Activated naive CD4-positive, alpha-beta T cell treated with anti-CD3 and anti-CD28 coated beads for 36 hours (primary cell): ENCODE results near the gene ADAMTS14. TPM values are rescaled to one million over a fixed set of nuclear protein-coding genes. Genes with fewer than 3 reads are reported as not detected.

Experiments
- CTCF ChIA-PET: fragments of 350-600 bp; sonication (Branson Sonifier 250); formaldehyde crosslinking; loops from one replicate; lab custom pipeline; 2021; ENCODE audit warnings: antibody characterized with exemption; lab: Charles Lee
- DNase-seq: peaks from one replicate; pipeline ENCODE4 v3.0.0-alpha.2; 2020
- H3K27ac Mint-ChIP-seq: one replicate; pipeline ENCODE4 v1.8.0; 2021; ENCODE audit warnings: mild to moderate bottlenecking, mixed read lengths
- H3K27me3 Mint-ChIP-seq: one replicate; pipeline ENCODE4 v1.8.0; 2021; ENCODE audit warnings: low read depth, mixed read lengths
- H3K36me3 Mint-ChIP-seq: one replicate; pipeline ENCODE4 v1.8.0; 2021; ENCODE audit warnings: low read depth, mixed read lengths
- H3K4me1 Mint-ChIP-seq: one replicate; pipeline ENCODE4 v1.8.0; 2021; ENCODE audit warnings: low read depth, mixed read lengths
- H3K4me3 Mint-ChIP-seq: one replicate; pipeline ENCODE4 v1.8.0; 2021; ENCODE audit warnings: mild to moderate bottlenecking, moderate library complexity, mixed read lengths
- H3K9me3 Mint-ChIP-seq: one replicate; pipeline ENCODE4 v1.8.0; 2021; ENCODE audit warnings: mixed read lengths
- intact Hi-C: fragments of 100-400 bp; cut with micrococcal nuclease; formaldehyde crosslinking; loops from one replicate; pipeline ENCODE4 v1.15.1; 2023
- total RNA-seq, 2 experiments: library from RNA; stranded (reverse); gene quantifications; one replicate each; pipeline ENCODE4 v1.2.3, GENCODE V29; 2021

ADAMTS14 gene
- total RNA-seq, 2 experiments from 2014 or later: not detected

GRCh38 chr10:70777063-70777875 lies 105.0 kb downstream of the ADAMTS14 start:
- Mint-ChIP-seq H3K27me3 (no peaks in the 10 kb centered on the region), H3K4me1 (no peaks in the 10 kb centered on the region), H3K4me3 (no peak overlapping the region), H3K27ac (no peak overlapping the region), H3K9me3 (no peaks in the 10 kb centered on the region), H3K36me3 (no peaks in the 10 kb centered on the region)
- no peak for DNase-seq
- CTCF ChIA-PET: interaction anchor here (2.0 kb wide), 1 partner anchor 18 kb away, joined by 8 read pairs; no protein-coding TSS in a partner anchor
- intact Hi-C loops: no loop called here

GRCh38 chr10:70778267-70778924 lies 106.1 kb downstream of the ADAMTS14 start:
- CTCF ChIA-PET: interaction anchor here (2.0 kb wide), 1 partner anchor 19 kb away, joined by 8 read pairs; no protein-coding TSS in a partner anchor
- Mint-ChIP-seq H3K36me3 (no peaks in the 10 kb centered on the region), H3K4me1 (no peaks in the 10 kb centered on the region), H3K27ac (no peak overlapping the region), H3K4me3 (no peak overlapping the region), H3K9me3 (no peaks in the 10 kb centered on the region), H3K27me3 (peaks cover 2% of the 10 kb centered on the region)
- no peak for DNase-seq
- intact Hi-C loops: no loop called here

- no peak for DNase-seq
- no peaks in the 10 kb centered on the region for H3K9me3 Mint-ChIP-seq
- peaks cover 2% of the 10 kb centered on the region for H3K27me3 Mint-ChIP-seq
- no peaks in the 10 kb centered on the region for H3K4me1 Mint-ChIP-seq
- H3K4me3 Mint-ChIP-seq: no peak overlapping the region
- no peak overlapping the region for H3K27ac Mint-ChIP-seq
- intact Hi-C loops: no loop called here
- CTCF ChIA-PET: interaction anchor here (2.0 kb wide), 1 partner anchor 20 kb away, joined by 8 read pairs; no protein-coding TSS in a partner anchor
- no peaks in the 10 kb centered on the region for H3K36me3 Mint-ChIP-seq
Observed at GRCh38 chr10:70779088-70779487, 106.8 kb downstream of the ADAMTS14 start.

- no peak overlapping the region for H3K4me3 Mint-ChIP-seq
- peaks cover 2% of the 10 kb centered on the region for H3K27me3 Mint-ChIP-seq
- intact Hi-C loops: no loop called here
- no peaks in the 10 kb centered on the region for H3K9me3 Mint-ChIP-seq
- no peaks in the 10 kb centered on the region for H3K36me3 Mint-ChIP-seq
- H3K4me1 Mint-ChIP-seq: no peaks in the 10 kb centered on the region
- no peak for DNase-seq
- H3K27ac Mint-ChIP-seq: no peak overlapping the region
- CTCF ChIA-PET: no interaction called here
Observed at GRCh38 chr10:70779511-70780369, 107.4 kb downstream of the ADAMTS14 start.

- no peak for DNase-seq
- CTCF ChIA-PET: no interaction called here
- Mint-ChIP-seq H3K9me3 (no peaks in the 10 kb centered on the region), H3K36me3 (no peaks in the 10 kb centered on the region), H3K27ac (no peak overlapping the region), H3K4me3 (no peak overlapping the region), H3K4me1 (no peaks in the 10 kb centered on the region), H3K27me3 (peaks cover 2% of the 10 kb centered on the region)
- intact Hi-C loops: no loop called here
Observed at GRCh38 chr10:70780370-70780760, 108.1 kb downstream of the ADAMTS14 start.

GRCh38 chr10:70780772-70781171 lies 108.5 kb downstream of the ADAMTS14 start:
- no peaks in the 10 kb centered on the region for H3K9me3 Mint-ChIP-seq
- intact Hi-C loops: no loop called here
- H3K36me3 Mint-ChIP-seq: no peaks in the 10 kb centered on the region
- peaks cover 2% of the 10 kb centered on the region for H3K27me3 Mint-ChIP-seq
- no peaks in the 10 kb centered on the region for H3K4me1 Mint-ChIP-seq
- CTCF ChIA-PET: no interaction called here
- no peak overlapping the region for H3K4me3 Mint-ChIP-seq
- no peak for DNase-seq
- H3K27ac Mint-ChIP-seq: no peak overlapping the region

GRCh38 chr10:70781461-70782051 lies 109.2 kb downstream of the ADAMTS14 start:
- intact Hi-C loops: no loop called here
- no peaks in the 10 kb centered on the region for H3K36me3 Mint-ChIP-seq
- H3K27me3 Mint-ChIP-seq: peaks cover 2% of the 10 kb centered on the region
- CTCF ChIA-PET: interaction anchor here (1.2 kb wide), 1 partner anchor 223 kb away, joined by 3 read pairs; no protein-coding TSS in a partner anchor
- H3K9me3 Mint-ChIP-seq: no peaks in the 10 kb centered on the region
- H3K4me3 Mint-ChIP-seq: no peak overlapping the region
- peaks cover 1% of the 10 kb centered on the region for H3K4me1 Mint-ChIP-seq
- no peak for DNase-seq
- no peak overlapping the region for H3K27ac Mint-ChIP-seq

GRCh38 chr10:70782086-70782745 lies 109.9 kb downstream of the ADAMTS14 start:
- Mint-ChIP-seq H3K27me3 (peaks cover 2% of the 10 kb centered on the region), H3K4me3 (no peak overlapping the region), H3K36me3 (no peaks in the 10 kb centered on the region), H3K4me1 (peaks cover 8% of the 10 kb centered on the region), H3K9me3 (no peaks in the 10 kb centered on the region), H3K27ac (no peak overlapping the region)
- CTCF ChIA-PET: interaction anchor here (1.2 kb wide), 1 partner anchor 223 kb away, joined by 3 read pairs; no protein-coding TSS in a partner anchor
- intact Hi-C loops: no loop called here
- no peak for DNase-seq

GRCh38 chr10:70782746-70783680 lies 110.7 kb downstream of the ADAMTS14 start:
- Mint-ChIP-seq H3K36me3 (no peaks in the 10 kb centered on the region), H3K9me3 (no peaks in the 10 kb centered on the region), H3K27me3 (peaks cover 2% of the 10 kb centered on the region), H3K4me1 (peaks cover 9% of the 10 kb centered on the region), H3K27ac (no peak overlapping the region), H3K4me3 (no peak overlapping the region)
- intact Hi-C loops: no loop called here
- CTCF ChIA-PET: interaction anchor here (1.2 kb wide), 1 partner anchor 224 kb away, joined by 3 read pairs; no protein-coding TSS in a partner anchor
- DNase-seq: no peak

GRCh38 chr10:70784016-70784415 lies 111.7 kb downstream of the ADAMTS14 start:
- intact Hi-C loops: no loop called here
- no peaks in the 10 kb centered on the region for H3K36me3 Mint-ChIP-seq
- peaks cover 9% of the 10 kb centered on the region for H3K4me1 Mint-ChIP-seq
- H3K27me3 Mint-ChIP-seq: peaks cover 2% of the 10 kb centered on the region
- DNase-seq: no peak
- no peak overlapping the region for H3K27ac Mint-ChIP-seq
- CTCF ChIA-PET: no interaction called here
- H3K4me3 Mint-ChIP-seq: no peak overlapping the region
- H3K9me3 Mint-ChIP-seq: no peaks in the 10 kb centered on the region

- Mint-ChIP-seq H3K36me3 (no peaks in the 10 kb centered on the region), H3K27ac (no peak overlapping the region), H3K9me3 (no peaks in the 10 kb centered on the region), H3K4me1 (peaks cover 9% of the 10 kb centered on the region), H3K4me3 (no peak overlapping the region), H3K27me3 (peaks cover 2% of the 10 kb centered on the region)
- CTCF ChIA-PET: no interaction called here
- no peak for DNase-seq
- intact Hi-C loops: no loop called here
Observed at GRCh38 chr10:70784471-70784870, 112.2 kb downstream of the ADAMTS14 start.
